SK-N-MC (cell line): ENCODE results near the gene ETS2.

ENCODE experiments used
- EZH2 ChIP-seq: fragments of 200-600 bp; sonication (generic); IDR thresholded peaks from one replicate; pipeline ENCODE4 v1.6.1; 2017; ENCODE audit warnings: antibody characterized with exemption
- FOXP2 ChIP-seq: optimal IDR thresholded peaks from 2 replicates; pipeline ENCODE3; 2011; ENCODE audit warnings: mild to moderate bottlenecking, moderate library complexity; ENCODE audit not compliant: insufficient read depth; ENCODE audit errors: extremely low read length, control extremely low read depth
- POLR2AphosphoS5 ChIP-seq: IDR thresholded peaks from 2 replicates; pipeline ENCODE4 v1.6.1; 2012; ENCODE audit warnings: mild to moderate bottlenecking, low read depth, low read length, borderline replicate concordance

DNA sequence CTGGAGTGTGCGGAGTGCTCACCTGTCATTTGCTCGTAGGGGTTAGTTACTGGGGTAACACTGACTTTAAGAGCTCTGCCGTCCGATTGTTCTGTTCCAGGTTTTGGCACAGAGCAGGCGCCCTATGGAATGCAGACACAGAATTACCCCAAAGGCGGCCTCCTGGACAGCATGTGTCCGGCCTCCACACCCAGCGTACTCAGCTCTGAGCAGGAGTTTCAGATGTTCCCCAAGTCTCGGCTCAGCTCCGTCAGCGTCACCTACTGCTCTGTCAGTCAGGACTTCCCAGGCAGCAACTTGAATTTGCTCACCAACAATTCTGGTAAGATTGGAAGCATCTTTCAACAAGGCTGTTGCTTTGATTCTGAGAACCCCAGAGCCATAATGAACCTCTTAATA lies 12.6 kb downstream of the ETS2 start:
- TF ChIP-seq POLR2AphosphoS5 (no peak), EZH2 (no peak), FOXP2 (no peak)
